IPS-20b (cell line): ENCODE measurements around the gene UGT1A7.

Source experiments
- H3K27ac ChIP-seq: one replicate; pipeline ENCODE4 v1.5.1; 2013; ENCODE audit warnings: low read length
- H3K27me3 ChIP-seq: 2 replicates; pipeline ENCODE4 v1.6.1; 2013; ENCODE audit warnings: mild to moderate bottlenecking, low read length, inconsistent platforms; ENCODE audit not compliant: insufficient read depth
- H3K36me3 ChIP-seq: 2 replicates; pipeline ENCODE4 v1.6.1; 2013; ENCODE audit warnings: low read depth, mild to moderate bottlenecking, inconsistent platforms, low read length, moderate library complexity; ENCODE audit not compliant: insufficient read depth
- H3K4me1 ChIP-seq: 2 replicates; pipeline ENCODE4 v1.6.1; 2013; ENCODE audit warnings: mild to moderate bottlenecking, control low read depth, inconsistent platforms, low read length, moderate library complexity; ENCODE audit not compliant: insufficient read depth
- H3K4me3 ChIP-seq: 2 replicates; pipeline ENCODE4 v1.5.1; 2013; ENCODE audit warnings: mild to moderate bottlenecking, low read length, inconsistent platforms
- H3K9ac ChIP-seq: 2 replicates; pipeline ENCODE4 v1.6.1; 2013; ENCODE audit warnings: low read depth, mild to moderate bottlenecking, inconsistent platforms, low read length, moderate library complexity
- H3K9me3 ChIP-seq: 2 replicates; pipeline ENCODE4 v1.6.1; 2013; ENCODE audit warnings: mild to moderate bottlenecking, low read depth, low read length, inconsistent platforms; ENCODE audit not compliant: insufficient read depth

Gene UGT1A7

DNA sequence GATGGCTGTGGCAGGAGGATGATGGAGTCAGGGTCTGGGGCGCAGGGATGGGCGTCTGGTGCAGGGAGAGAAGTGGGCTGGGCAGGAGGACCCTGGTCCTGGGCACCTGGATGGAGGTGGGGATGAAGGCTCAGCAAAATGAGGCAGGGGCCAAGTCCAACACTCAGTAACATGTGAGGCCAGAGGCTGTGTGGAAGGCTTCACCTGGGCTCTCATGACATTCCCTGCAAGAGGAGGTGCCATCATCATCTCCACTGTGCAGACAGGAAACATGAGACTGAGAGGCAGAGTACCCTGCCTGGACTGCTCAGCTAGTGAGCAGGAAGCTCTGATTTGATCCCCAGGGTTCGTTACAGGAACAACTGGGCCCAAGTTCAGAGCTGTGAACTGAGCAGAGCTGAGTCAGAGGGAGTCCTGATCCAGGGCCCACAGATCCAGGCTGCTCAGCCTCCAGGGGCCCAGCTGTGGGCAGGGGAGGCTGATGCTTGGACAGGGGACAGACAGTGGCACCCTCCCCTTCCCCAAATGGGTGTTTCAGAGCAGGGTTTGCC lies 135.7 kb downstream of the UGT1A7 start:
- Histone ChIP-seq H3K27ac (no peak overlapping the region), H3K27me3 (no peaks in the 10 kb centered on the region), H3K36me3 (no peaks in the 10 kb centered on the region), H3K9me3 (no peaks in the 10 kb centered on the region), H3K4me3 (no peak overlapping the region), H3K9ac (no peak overlapping the region), H3K4me1 (no peaks in the 10 kb centered on the region)

DNA sequence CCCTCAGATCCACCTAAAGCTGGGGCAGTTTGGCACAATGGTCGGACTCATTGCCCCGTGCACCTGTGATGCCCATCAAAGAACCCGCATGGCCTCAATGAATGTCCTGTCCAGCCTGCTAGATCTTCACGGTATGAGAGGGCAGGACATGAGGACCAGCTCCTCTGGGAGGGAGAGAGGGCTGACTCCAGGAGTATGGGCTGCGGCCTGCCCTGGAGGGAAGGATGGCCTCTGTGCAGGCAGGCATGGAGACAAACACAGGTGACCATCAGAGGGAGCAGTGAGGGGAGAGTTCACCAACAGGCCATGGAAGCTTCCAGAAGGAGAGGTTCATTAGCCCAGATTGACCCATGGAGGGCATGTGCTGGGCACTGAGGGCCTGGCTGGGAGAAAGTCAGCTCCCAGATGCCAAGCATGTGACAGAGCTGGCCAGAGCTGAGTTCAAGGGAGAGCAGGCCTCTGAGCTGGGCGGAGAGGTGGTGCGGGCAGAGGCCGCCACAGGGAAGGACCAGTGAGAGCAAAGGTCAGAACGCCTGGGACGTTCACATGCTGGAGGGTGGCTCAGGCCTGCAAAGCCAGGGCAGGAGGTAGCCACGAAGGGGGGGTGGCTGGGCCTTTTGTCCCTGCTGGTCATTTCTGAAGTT lies 136.4 kb downstream of the UGT1A7 start:
- H3K4me3 ChIP-seq: no peak overlapping the region
- no peaks in the 10 kb centered on the region for H3K36me3 ChIP-seq
- H3K27ac ChIP-seq: no peak overlapping the region
- no peaks in the 10 kb centered on the region for H3K4me1 ChIP-seq
- no peaks in the 10 kb centered on the region for H3K27me3 ChIP-seq
- no peak overlapping the region for H3K9ac ChIP-seq
- no peaks in the 10 kb centered on the region for H3K9me3 ChIP-seq

DNA sequence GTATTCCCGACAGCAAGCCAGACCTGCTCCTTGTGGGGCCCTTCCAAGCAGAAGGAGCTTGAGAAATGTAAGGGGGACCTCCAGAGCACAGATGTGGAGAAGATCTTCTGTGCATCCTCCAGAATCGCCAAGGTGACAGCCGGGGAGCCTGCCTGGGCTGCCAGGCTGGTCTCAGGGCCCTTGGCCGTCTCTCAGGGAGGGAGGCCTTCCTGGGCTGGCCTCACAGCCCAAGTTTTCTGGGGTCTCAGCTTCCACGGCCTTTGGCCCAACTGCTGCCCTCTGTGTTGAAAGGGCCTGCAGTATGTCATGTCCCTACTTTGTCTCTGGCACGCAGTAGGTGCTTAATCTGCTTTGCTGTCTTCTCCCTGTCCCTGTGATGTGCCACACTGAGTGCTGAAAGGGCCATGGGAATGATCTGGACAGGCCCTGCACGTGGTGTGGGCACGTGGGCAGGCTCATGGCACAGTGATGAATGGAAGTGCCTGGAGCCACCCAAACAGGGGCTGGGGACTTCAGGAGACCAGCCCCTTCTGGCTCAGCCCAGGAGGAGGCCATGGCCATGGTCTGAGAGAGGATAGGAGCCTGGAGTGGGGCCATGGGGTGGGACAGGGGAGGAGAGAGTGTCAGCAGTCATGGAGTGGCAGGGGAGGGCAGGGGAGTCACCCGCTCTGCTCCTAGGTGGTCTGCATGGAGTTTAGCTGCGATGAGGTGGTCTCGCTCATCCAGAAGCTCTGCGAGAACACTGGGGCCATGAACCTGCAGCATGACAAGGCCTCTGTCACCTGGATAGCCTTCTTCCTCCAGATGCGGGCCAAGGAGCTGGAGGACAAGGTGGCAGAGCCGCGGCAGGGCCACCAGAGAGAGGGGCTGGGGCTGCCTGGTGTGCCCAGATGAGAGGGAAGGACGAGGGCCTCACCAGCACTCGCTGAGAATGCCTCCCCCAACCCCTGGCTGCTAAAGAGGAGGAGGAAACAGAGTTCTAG lies 137.2 kb downstream of the UGT1A7 start:
- H3K4me3 ChIP-seq: no peak overlapping the region
- H3K9ac ChIP-seq: no peak overlapping the region
- no peaks in the 10 kb centered on the region for H3K36me3 ChIP-seq
- H3K27me3 ChIP-seq: no peaks in the 10 kb centered on the region
- H3K9me3 ChIP-seq: no peaks in the 10 kb centered on the region
- no peak overlapping the region for H3K27ac ChIP-seq
- H3K4me1 ChIP-seq: no peaks in the 10 kb centered on the region

DNA sequence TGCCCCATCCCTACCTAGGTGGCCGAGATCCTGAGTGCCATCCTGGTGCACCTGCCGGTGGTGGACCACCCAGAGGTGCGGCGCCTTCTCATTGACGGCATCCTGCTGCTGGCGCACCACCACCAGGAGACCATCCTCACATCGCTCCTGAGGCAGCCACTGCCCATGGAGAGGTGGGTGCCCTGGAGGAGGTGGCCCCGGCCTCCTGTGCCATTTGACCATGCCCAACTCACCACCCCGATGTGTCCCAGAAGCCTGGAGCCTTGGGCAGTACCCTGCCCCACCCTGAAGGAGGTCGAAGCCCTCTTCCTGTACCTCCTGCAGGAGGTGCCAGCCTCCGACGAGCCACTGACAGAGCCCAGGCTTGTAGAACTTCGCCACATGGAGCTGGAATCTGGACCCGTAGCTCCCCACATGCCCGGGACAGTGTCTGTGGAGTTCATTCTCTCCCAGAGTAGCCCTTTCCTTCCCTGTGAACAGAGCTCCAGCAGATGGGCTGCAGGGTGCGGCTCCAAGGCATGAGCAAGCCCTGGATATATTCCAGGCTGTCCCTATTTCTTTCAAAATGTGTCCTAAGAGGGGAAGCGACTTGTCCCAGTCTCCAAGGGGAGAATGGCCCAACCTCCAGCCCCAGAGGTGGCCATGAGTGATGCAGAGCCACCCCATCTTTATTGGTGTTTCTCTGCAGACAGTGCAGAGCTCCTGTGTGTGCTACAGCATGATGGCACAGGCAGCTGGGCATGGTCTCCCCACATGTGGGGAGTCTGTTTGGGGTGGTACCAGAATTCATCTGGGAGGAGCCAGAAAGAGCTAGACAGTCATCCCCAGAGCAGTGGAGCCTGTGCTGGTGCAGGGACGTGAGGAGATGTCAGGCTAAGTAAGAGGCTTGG lies 138.4 kb downstream of the UGT1A7 start:
- no peak overlapping the region for H3K9ac ChIP-seq
- no peaks in the 10 kb centered on the region for H3K27me3 ChIP-seq
- H3K4me1 ChIP-seq: no peaks in the 10 kb centered on the region
- H3K27ac ChIP-seq: no peak overlapping the region
- H3K4me3 ChIP-seq: no peak overlapping the region
- no peaks in the 10 kb centered on the region for H3K9me3 ChIP-seq
- no peaks in the 10 kb centered on the region for H3K36me3 ChIP-seq

- Histone ChIP-seq H3K27me3 (no peaks in the 10 kb centered on the region), H3K4me1 (no peaks in the 10 kb centered on the region), H3K27ac (no peak overlapping the region), H3K4me3 (no peak overlapping the region), H3K36me3 (no peaks in the 10 kb centered on the region), H3K9me3 (no peaks in the 10 kb centered on the region), H3K9ac (no peak overlapping the region)
Measured at GRCh38 chr2:233820774-233821105, 139.0 kb downstream of the UGT1A7 start.

DNA sequence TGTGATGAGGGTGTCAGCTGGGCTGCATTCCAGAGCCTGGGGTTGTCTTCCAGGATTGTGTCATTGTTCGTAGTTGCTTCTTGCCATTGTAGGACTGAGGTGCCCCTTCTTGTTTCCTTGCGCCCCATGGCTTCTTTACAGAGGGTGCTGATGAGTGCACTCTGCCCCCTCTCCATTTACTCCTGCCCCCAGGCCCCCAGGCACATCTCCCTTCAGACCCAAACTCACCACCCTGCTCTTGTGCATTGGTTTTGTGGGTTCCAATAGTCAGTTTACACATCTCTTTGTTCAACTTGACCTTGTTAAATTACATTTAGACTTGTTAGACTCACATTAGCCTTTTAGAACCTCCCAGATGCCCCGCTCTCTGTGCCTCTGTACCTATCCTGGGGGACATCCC lies 139.5 kb downstream of the UGT1A7 start:
- Histone ChIP-seq H3K9me3 (no peaks in the 10 kb centered on the region), H3K9ac (no peak overlapping the region), H3K27ac (no peak overlapping the region), H3K36me3 (no peaks in the 10 kb centered on the region), H3K27me3 (no peaks in the 10 kb centered on the region), H3K4me1 (no peaks in the 10 kb centered on the region), H3K4me3 (no peak overlapping the region)

DNA sequence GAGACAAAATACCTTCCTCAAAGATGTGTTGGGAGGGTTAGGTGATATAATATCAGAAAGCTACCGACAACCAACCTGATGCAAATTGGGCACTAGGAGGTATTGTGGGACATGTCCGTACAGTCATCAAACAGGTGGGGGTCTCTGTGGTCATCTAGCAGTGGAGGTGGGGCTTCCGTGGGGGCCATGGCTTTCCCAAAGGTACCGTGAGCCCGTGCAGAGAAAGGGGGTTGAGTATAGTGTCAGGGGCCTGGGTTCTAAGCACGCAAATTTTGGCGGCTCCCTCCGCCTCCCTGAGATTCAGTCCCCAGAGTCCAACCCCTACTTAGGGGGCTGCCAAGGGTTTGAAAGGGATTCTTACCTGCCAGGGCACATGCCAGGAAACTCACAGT lies 140.0 kb downstream of the UGT1A7 start:
- Histone ChIP-seq H3K4me3 (no peak overlapping the region), H3K9me3 (no peaks in the 10 kb centered on the region), H3K27ac (no peak overlapping the region), H3K4me1 (no peaks in the 10 kb centered on the region), H3K9ac (no peak overlapping the region), H3K36me3 (no peaks in the 10 kb centered on the region), H3K27me3 (no peaks in the 10 kb centered on the region)

DNA sequence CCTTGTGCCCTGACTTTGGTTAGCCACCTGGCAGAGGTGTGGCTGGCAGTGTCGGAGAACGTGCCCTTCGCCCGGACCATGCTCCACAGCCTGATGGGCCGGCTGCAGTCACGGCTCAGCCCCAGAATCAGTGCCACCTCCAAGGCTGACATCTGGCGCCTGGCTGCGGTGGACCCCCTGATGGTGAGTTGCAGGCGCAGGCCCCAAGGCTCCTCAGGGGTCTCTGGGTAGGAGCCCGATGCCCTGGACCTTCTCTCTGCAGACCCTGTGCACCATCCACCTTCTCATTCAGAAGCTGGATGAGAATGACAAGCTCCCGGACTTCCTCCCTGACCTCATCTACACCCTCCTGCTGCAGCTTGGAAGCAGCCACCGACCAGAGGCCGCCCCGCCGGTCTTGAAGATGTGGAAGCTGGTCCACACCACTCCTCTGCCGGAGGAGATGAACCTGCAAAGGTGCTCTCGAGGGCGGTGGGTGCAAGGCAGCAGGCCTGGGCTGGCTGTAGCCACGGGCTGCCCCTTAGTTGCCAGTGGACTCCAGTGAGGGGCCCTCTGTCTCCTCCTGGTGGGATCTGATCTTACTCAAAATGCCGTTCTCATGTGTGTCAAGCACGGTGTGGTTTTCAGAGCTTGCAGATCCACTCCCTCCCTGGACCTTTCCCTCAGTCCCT lies 140.5 kb downstream of the UGT1A7 start:
- no peaks in the 10 kb centered on the region for H3K4me1 ChIP-seq
- no peaks in the 10 kb centered on the region for H3K9me3 ChIP-seq
- H3K36me3 ChIP-seq: no peaks in the 10 kb centered on the region
- no peak overlapping the region for H3K27ac ChIP-seq
- no peaks in the 10 kb centered on the region for H3K27me3 ChIP-seq
- H3K9ac ChIP-seq: no peak overlapping the region
- H3K4me3 ChIP-seq: no peak overlapping the region
